Loucy (cell line): Measurements from ENCODE around the gene ELAVL2.

Source experiments
- H2AFZ ChIP-seq: fragments of 200-600 bp; sonication (generic); 2 replicates; pipeline ENCODE4 v1.6.0; 2016; ENCODE audit warnings: antibody characterized with exemption, mild to moderate bottlenecking, low read length, moderate library complexity
- H3F3A ChIP-seq: fragments of 200-600 bp; 2 replicates; pipeline ENCODE4 v1.6.0; 2016; ENCODE audit warnings: antibody characterized with exemption, low read depth, mild to moderate bottlenecking
- H3K27me3 ChIP-seq: fragments of 200-600 bp; sonication (generic); 2 replicates; pipeline ENCODE4 v1.6.1; 2014; ENCODE audit warnings: low read length, mild to moderate bottlenecking; ENCODE audit not compliant: insufficient read depth, poor library complexity, severe bottlenecking
- H3K36me3 ChIP-seq: fragments of 200-600 bp; sonication (generic); 2 replicates; pipeline ENCODE4 v1.6.1; 2016; ENCODE audit warnings: low read length; ENCODE audit not compliant: insufficient read depth
- H3K4me1 ChIP-seq: fragments of 200-600 bp; sonication (generic); 2 replicates; pipeline ENCODE4 v1.5.1; 2014; ENCODE audit warnings: low read length, mild to moderate bottlenecking; ENCODE audit not compliant: insufficient read depth, poor library complexity, severe bottlenecking
- H3K4me2 ChIP-seq: fragments of 200-600 bp; sonication (generic); 2 replicates; pipeline ENCODE4 v1.6.0; 2014; ENCODE audit warnings: antibody characterized with exemption, low read length, low read depth, mild to moderate bottlenecking; ENCODE audit not compliant: poor library complexity, severe bottlenecking
- H3K4me3 ChIP-seq: fragments of 200-600 bp; sonication (generic); 2 replicates; pipeline ENCODE4 v1.5.1; 2014; ENCODE audit warnings: low read length, mild to moderate bottlenecking, mixed read lengths; ENCODE audit not compliant: poor library complexity, severe bottlenecking
- H3K79me2 ChIP-seq: fragments of 200-600 bp; sonication (generic); 2 replicates; pipeline ENCODE4 v1.6.1; 2014; ENCODE audit warnings: low read length; ENCODE audit not compliant: insufficient read depth
- H3K9ac ChIP-seq: fragments of 200-600 bp; sonication (generic); 2 replicates; pipeline ENCODE4 v1.6.0; 2014; ENCODE audit warnings: mild to moderate bottlenecking, low read depth, low read length, moderate library complexity; ENCODE audit not compliant: poor library complexity, severe bottlenecking
- H3K9me2 ChIP-seq: fragments of 200-600 bp; sonication (generic); replicated peaks from 2 replicates; pipeline ENCODE4 v1.6.1; 2016; ENCODE audit warnings: low read depth, low read length, mixed read lengths
- H3K9me3 ChIP-seq: fragments of 200-600 bp; sonication (generic); 2 replicates; pipeline ENCODE4 v1.6.1; 2014; ENCODE audit warnings: mild to moderate bottlenecking, antibody characterized with exemption, low read length, low read depth; ENCODE audit not compliant: insufficient read depth
- H4K20me1 ChIP-seq: fragments of 200-600 bp; sonication (generic); 2 replicates; pipeline ENCODE4 v1.6.0; 2014; ENCODE audit warnings: antibody characterized with exemption, low read length, mild to moderate bottlenecking; ENCODE audit not compliant: insufficient read depth, poor library complexity, severe bottlenecking
- EZH2phosphoT487 ChIP-seq: fragments of 200-600 bp; IDR thresholded peaks from 2 replicates; pipeline ENCODE4 v1.6.1; 2018; ENCODE audit warnings: antibody characterized with exemption, mild to moderate bottlenecking, moderate library complexity, borderline replicate concordance
- TF ChIP-seq, protein P1 (sequence below): fragments of 200-600 bp; sonication (generic); conservative IDR thresholded peaks from 2 replicates; pipeline ENCODE4 v1.5.1; 2014; ENCODE audit warnings: mild to moderate bottlenecking, antibody characterized with exemption, low read length

The ELAVL2 gene

DNA sequence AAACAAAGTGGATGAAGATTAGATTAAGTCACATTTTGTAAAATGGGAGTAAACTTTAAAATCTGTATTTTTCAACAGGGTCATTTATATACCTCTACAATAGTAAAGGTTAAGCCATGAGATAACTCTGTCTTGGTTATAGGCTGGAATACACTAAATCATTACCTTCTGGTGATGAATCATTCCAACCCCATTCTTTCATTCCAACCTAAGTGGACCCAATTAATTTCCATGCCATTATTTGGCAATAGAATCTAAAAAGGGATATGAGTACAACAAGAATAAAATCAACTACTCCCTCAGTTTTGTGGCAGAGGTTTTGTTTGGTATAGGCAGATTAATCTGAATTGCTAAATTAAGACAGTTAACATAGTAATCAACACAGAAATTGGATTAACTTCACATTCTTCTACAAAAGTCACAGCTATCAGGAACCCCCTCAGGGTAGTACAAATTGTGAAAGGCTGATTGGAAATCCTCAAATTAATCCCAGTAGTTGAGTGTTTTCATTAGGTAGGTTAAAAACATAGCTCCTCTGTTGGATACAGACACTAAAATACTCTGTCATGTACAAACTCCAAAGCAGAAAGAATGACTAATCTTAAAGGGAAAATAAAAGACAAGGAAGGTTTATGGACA, 54.2 kb downstream of the ELAVL2 start:
- no peak overlapping the region for H2AFZ ChIP-seq
- no peaks in the 10 kb centered on the region for H3K27me3 ChIP-seq
- H3K4me1 ChIP-seq = no peaks in the 10 kb centered on the region
- no peak for TF ChIP-seq EZH2phosphoT487
- TF ChIP-seq, protein P1, sequence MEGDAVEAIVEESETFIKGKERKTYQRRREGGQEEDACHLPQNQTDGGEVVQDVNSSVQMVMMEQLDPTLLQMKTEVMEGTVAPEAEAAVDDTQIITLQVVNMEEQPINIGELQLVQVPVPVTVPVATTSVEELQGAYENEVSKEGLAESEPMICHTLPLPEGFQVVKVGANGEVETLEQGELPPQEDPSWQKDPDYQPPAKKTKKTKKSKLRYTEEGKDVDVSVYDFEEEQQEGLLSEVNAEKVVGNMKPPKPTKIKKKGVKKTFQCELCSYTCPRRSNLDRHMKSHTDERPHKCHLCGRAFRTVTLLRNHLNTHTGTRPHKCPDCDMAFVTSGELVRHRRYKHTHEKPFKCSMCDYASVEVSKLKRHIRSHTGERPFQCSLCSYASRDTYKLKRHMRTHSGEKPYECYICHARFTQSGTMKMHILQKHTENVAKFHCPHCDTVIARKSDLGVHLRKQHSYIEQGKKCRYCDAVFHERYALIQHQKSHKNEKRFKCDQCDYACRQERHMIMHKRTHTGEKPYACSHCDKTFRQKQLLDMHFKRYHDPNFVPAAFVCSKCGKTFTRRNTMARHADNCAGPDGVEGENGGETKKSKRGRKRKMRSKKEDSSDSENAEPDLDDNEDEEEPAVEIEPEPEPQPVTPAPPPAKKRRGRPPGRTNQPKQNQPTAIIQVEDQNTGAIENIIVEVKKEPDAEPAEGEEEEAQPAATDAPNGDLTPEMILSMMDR = no peak
- no peaks in the 10 kb centered on the region for H3K79me2 ChIP-seq
- H3K9me2 ChIP-seq = no peaks in the 10 kb centered on the region
- no peak overlapping the region for H3K4me2 ChIP-seq
- no peaks in the 10 kb centered on the region for H4K20me1 ChIP-seq
- no peak overlapping the region for H3K4me3 ChIP-seq
- no peaks in the 10 kb centered on the region for H3F3A ChIP-seq
- no peak overlapping the region for H3K9ac ChIP-seq
- no peaks in the 10 kb centered on the region for H3K9me3 ChIP-seq
- no peaks in the 10 kb centered on the region for H3K36me3 ChIP-seq

DNA sequence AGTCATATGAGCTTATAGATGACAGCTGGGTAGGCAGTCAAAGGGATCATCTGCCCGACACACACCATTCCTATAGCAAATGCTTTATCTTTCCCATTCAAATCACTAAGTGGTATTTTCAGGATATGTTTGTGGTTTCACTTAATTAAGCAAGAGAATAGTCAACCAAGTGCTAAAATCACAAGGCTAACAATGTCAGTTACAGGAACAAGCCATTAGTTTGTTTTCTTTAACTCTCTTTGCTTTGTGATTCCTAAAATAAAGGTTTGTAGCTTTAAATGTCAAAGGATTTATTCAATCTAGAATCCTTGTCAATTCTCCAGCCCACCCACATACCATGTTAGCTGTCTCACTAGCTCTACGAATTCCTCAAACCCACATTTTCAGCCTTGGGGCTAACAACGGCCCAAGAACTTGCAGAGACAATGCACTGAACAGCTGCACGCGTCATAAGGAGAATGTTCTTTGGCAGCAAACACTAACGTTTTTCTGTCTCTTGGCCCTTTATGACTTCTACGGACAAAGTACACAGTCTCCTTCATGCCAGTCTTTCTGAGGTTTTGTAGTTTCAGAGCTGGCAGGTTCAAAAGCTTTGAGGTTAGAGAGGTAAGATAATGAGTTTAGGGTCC, 56.6 kb downstream of the ELAVL2 start:
- no peak overlapping the region for H3K4me3 ChIP-seq
- no peak overlapping the region for H3K4me2 ChIP-seq
- H3F3A ChIP-seq = no peaks in the 10 kb centered on the region
- TF ChIP-seq, protein P1 = no peak
- no peak for TF ChIP-seq EZH2phosphoT487
- H3K27me3 ChIP-seq = no peaks in the 10 kb centered on the region
- H3K9me2 ChIP-seq = no peaks in the 10 kb centered on the region
- H3K9ac ChIP-seq = no peak overlapping the region
- no peaks in the 10 kb centered on the region for H4K20me1 ChIP-seq
- H2AFZ ChIP-seq = no peak overlapping the region
- H3K9me3 ChIP-seq = no peaks in the 10 kb centered on the region
- no peaks in the 10 kb centered on the region for H3K4me1 ChIP-seq
- no peaks in the 10 kb centered on the region for H3K36me3 ChIP-seq
- H3K79me2 ChIP-seq = no peaks in the 10 kb centered on the region

DNA sequence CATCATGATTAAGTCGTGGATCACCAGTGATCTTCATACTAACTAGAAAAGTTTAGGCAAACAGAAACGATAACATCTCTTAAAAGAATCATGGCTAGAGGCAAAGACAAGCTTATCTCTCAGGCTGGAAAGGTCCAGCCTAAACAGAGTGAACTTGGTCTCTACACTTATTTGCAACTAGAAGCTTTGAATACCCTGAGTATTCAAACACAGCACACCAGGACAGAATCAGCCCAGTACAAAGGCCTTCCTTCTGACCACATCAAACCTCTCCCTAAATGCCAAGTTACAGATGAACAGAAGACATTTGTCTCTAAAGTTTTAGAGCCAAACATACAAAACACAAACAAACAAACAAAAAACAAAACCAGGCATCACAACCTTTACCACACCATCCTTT, 57.2 kb downstream of the ELAVL2 start:
- Histone ChIP-seq H3K4me3 (no peak overlapping the region), H4K20me1 (no peaks in the 10 kb centered on the region), H3K9me2 (no peaks in the 10 kb centered on the region), H2AFZ (no peak overlapping the region), H3K36me3 (no peaks in the 10 kb centered on the region), H3K27me3 (no peaks in the 10 kb centered on the region), H3K9me3 (no peaks in the 10 kb centered on the region), H3K4me1 (no peaks in the 10 kb centered on the region), H3K9ac (no peak overlapping the region), H3K79me2 (no peaks in the 10 kb centered on the region), H3F3A (no peaks in the 10 kb centered on the region), H3K4me2 (no peak overlapping the region)
- TF ChIP-seq, protein P1 = no peak
